ENCODE measurements around the gene LRP1B.

The LRP1B gene

DNA sequence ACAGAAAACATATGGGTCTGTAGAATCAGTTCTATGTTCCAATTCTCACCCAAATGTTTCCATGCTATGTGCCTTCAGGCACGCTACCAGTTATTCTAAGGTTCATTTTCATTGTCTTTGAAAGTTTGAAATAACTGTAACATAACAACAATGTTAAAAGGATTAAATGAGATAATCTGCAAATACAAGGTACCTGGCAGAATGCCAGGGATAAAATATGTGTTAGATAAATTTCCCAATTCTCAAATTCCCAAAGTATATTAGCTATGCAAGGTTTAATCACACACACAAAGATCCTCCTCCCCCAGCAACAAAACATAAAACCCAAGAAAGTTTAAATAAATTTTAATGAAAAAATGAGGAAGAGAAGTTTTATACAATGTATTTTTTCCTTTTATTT is 261.2 kb downstream of the LRP1B start:
- no peak for TF ChIP-seq ZFX (IDR thresholded peaks at IDR 0.05; ENCODE audit: borderline replicate concordance)
- no peak for TF ChIP-seq CTCF (IDR thresholded peaks at IDR 0.05)
- no peak overlapping the region for H3K27ac ChIP-seq

- TF ChIP-seq ZFX (IDR thresholded peaks at IDR 0.05; ENCODE audit: borderline replicate concordance) = no peak
- no peak for TF ChIP-seq CTCF (IDR thresholded peaks at IDR 0.05)
- no peak overlapping the region for H3K27ac ChIP-seq
Observed at GRCh38 chr2:141863964-141864363, 266.9 kb downstream of the LRP1B start.

DNA sequence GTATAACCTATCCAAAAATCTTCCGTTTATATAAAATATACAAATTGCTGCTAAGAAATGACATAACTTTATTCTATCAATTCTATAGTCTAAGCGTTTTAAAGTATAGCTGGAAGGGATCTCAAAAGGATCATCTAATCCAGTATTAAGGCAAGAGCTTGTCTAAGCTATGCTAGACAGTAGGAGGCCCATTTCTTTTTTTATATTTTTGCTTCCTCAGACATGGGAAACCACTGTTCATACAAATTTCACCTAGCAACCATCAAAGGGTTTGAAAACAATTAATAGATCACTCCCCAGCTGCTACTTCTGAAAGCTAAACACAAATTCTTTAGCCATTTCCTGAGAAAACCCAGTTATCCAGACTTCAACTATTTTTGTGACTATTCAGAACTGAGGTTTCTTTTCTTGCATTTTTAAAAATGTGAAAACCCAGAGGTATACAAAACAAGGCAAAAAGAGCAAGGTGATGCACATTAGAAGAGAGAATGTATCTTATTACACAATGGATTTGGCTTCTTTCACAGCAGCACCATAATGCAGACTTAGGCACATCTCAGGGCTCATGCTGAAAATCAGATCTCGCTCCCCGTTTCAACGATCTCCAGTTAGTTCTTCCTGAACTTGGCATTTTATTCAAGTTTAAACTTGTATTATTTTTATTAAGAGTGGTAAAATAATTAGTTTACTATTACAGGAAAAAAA is 274.4 kb downstream of the LRP1B start:
- H3K27ac ChIP-seq = no peak overlapping the region
- TF ChIP-seq CTCF (IDR thresholded peaks at IDR 0.05) (no peak), ZFX (IDR thresholded peaks at IDR 0.05; ENCODE audit: borderline replicate concordance) (no peak)

DNA sequence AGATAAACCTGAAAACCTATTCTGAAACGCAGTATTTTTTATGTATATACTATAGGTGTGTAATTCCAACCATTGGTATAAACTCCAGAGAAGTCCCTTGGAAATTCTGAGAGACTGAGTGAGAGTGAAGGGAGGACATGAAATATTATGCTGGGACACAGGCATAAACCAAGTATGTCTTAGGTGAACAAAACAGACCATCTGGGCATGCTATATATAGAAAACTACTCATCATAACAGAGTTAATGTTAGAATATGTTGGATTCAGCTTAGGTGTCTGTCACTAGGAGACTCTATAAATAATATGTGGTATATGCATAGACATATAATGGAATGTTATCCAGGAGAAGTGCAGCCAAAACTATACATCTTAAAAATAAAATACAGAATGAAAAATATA is 282.6 kb downstream of the LRP1B start:
- TF ChIP-seq ZFX (IDR thresholded peaks at IDR 0.05; ENCODE audit: borderline replicate concordance) = no peak
- TF ChIP-seq CTCF (IDR thresholded peaks at IDR 0.05) = no peak
- H3K27ac ChIP-seq = no peak overlapping the region

- no peak for TF ChIP-seq CTCF (IDR thresholded peaks at IDR 0.05)
- TF ChIP-seq ZFX (IDR thresholded peaks at IDR 0.05; ENCODE audit: borderline replicate concordance) = no peak
Observed at GRCh38 chr2:141844231-141844630, 286.6 kb downstream of the LRP1B start.

GRCh38 chr2:141835103-141835502 is 295.7 kb downstream of the LRP1B start:
- no peak overlapping the region for H3K27ac ChIP-seq
- no peak for TF ChIP-seq CTCF (IDR thresholded peaks at IDR 0.05)
- TF ChIP-seq ZFX (IDR thresholded peaks at IDR 0.05; ENCODE audit: borderline replicate concordance) = no peak

More at GRCh38 chr2:141844231-141844630, 286.6 kb downstream of the LRP1B start:
- no peak overlapping the region for H3K27ac ChIP-seq

GRCh38 chr2:141828761-141829160 is 302.1 kb downstream of the LRP1B start:
- no peak for TF ChIP-seq ZFX (IDR thresholded peaks at IDR 0.05; ENCODE audit: borderline replicate concordance)
- no peak for TF ChIP-seq CTCF (IDR thresholded peaks at IDR 0.05)
- H3K27ac ChIP-seq = no peak overlapping the region
